ENCODE data around the gene PDE4A.

The PDE4A gene

DNA sequence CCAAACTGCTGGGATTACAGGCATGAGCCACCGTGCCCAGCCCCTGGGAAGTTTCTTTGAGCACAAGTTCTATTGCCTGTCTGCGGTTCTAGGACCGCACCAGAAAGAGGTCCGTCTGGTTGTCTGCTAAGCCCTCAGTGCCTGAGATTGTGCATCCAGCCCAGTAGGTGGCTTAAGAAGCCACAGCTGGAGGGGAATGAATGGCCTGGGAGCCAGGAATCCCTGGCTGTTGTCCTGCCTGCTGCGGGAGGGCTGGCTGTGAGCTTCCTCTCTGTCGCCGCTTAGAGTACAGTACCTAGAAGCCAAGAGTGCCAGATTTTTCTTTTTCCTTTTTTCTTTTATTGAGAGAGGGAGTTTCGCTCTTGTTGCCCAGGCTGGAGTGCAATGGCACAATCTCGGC, 35.8 kb upstream of the PDE4A start:
- Histone ChIP-seq H3K9ac (ENCODE audit: low read length) (no peak overlapping the region), H3K4me3 (ENCODE audit: low read depth, low read length) (no peak overlapping the region), H2AK5ac (ENCODE audit: low read length) (no peak overlapping the region), H2BK12ac (ENCODE audit: low read length) (no peak overlapping the region), H4K12ac (ENCODE audit: low read depth, low read length) (no peak overlapping the region), H3K4ac (ENCODE audit: low read depth, low read length) (no peak overlapping the region), H4K8ac (ENCODE audit: low read depth, low read length) (no peak overlapping the region), H3K79me2 (ENCODE audit: control insufficient read depth, insufficient read depth, low read length, poor library complexity) (peaks cover 6% of the 10 kb centered on the region), H3K4me1 (ENCODE audit: control insufficient read depth in 1 of 2, insufficient read depth in 2 of 2, low read length in 2 of 2) (peaks cover 3 to 7% of the 10 kb centered on the region in 2 experiments), H3K36me3 (ENCODE audit: control insufficient read depth in 1 of 2, insufficient read depth in 2 of 2, low read length in 2 of 2) (no peaks in the 10 kb centered on the region), H3K18ac (ENCODE audit: low read length) (no peak overlapping the region), H4K91ac (ENCODE audit: low read depth, low read length) (no peak overlapping the region), H3K9me3 (ENCODE audit: insufficient read depth, low read depth, low read length) (no peaks in the 10 kb centered on the region), H3K27me3 (ENCODE audit: insufficient read depth, low read length) (no peaks in the 10 kb centered on the region), H2BK120ac (ENCODE audit: insufficient read depth, low read length, poor library complexity) (no peak overlapping the region), H2AFZ (ENCODE audit: insufficient read depth, low read length, poor library complexity) (no peak overlapping the region), H3K27ac (ENCODE audit: low read depth, low read length) (no peak overlapping the region), H3K4me2 (ENCODE audit: low read length) (no peak overlapping the region), H3K79me1 (ENCODE audit: low read length) (peaks cover 8% of the 10 kb centered on the region), H3K23ac (ENCODE audit: low read length) (no peak overlapping the region), H3K14ac (ENCODE audit: low read length) (no peak overlapping the region), H2BK5ac (ENCODE audit: low read depth, low read length, poor library complexity) (no peak overlapping the region)
- WGBS (ENCODE audit: extremely low coverage, insufficient coverage, insufficient read length): no CpG with 5 or more reads among the region's 9 CpGs
- no peak for DNase-seq

GRCh38 chr19:10388957-10389356, 31.4 kb upstream of the PDE4A start:
- peaks cover 1% of the 10 kb centered on the region for H3K9me3 ChIP-seq (ENCODE audit: insufficient read depth, low read depth, low read length)
- no peak overlapping the region for H2AK5ac ChIP-seq (ENCODE audit: low read length)
- H4K8ac ChIP-seq (ENCODE audit: low read depth, low read length): no peak overlapping the region
- H3K36me3 ChIP-seq (ENCODE audit: control insufficient read depth in 1 of 2, insufficient read depth in 2 of 2, low read length in 2 of 2): peaks cover 27 to 36% of the 10 kb centered on the region in 2 experiments
- no peak overlapping the region for H3K4me3 ChIP-seq (ENCODE audit: low read depth, low read length)
- no peak overlapping the region for H4K12ac ChIP-seq (ENCODE audit: low read depth, low read length)
- H3K4me1 ChIP-seq (ENCODE audit: control insufficient read depth in 1 of 2, insufficient read depth in 2 of 2, low read length in 2 of 2): no peaks in the 10 kb centered on the region
- no peaks in the 10 kb centered on the region for H3K79me1 ChIP-seq (ENCODE audit: low read length)
- no peak overlapping the region for H2AFZ ChIP-seq (ENCODE audit: insufficient read depth, low read length, poor library complexity)
- DNase-seq: peak; percentile 87 to 96
- no peak overlapping the region for H3K9ac ChIP-seq (ENCODE audit: low read length)
- no peak overlapping the region for H2BK120ac ChIP-seq (ENCODE audit: insufficient read depth, low read length, poor library complexity)
- no peak overlapping the region for H2BK5ac ChIP-seq (ENCODE audit: low read depth, low read length, poor library complexity)
- H3K23ac ChIP-seq (ENCODE audit: low read length): no peak overlapping the region
- H2BK12ac ChIP-seq (ENCODE audit: low read length): no peak overlapping the region
- H4K91ac ChIP-seq (ENCODE audit: low read depth, low read length): no peak overlapping the region
- no peaks in the 10 kb centered on the region for H3K27me3 ChIP-seq (ENCODE audit: insufficient read depth, low read length)
- H3K79me2 ChIP-seq (ENCODE audit: control insufficient read depth, insufficient read depth, low read length, poor library complexity): no peaks in the 10 kb centered on the region
- no peak overlapping the region for H3K18ac ChIP-seq (ENCODE audit: low read length)
- H3K14ac ChIP-seq (ENCODE audit: low read length): no peak overlapping the region
- WGBS (ENCODE audit: extremely low coverage, insufficient coverage, insufficient read length): no CpG with 5 or more reads among the region's 3 CpGs
- H3K27ac ChIP-seq (ENCODE audit: low read depth, low read length): no peak overlapping the region
- H3K4me2 ChIP-seq (ENCODE audit: low read length): no peak overlapping the region
- no peak overlapping the region for H3K4ac ChIP-seq (ENCODE audit: low read depth, low read length)

DNA sequence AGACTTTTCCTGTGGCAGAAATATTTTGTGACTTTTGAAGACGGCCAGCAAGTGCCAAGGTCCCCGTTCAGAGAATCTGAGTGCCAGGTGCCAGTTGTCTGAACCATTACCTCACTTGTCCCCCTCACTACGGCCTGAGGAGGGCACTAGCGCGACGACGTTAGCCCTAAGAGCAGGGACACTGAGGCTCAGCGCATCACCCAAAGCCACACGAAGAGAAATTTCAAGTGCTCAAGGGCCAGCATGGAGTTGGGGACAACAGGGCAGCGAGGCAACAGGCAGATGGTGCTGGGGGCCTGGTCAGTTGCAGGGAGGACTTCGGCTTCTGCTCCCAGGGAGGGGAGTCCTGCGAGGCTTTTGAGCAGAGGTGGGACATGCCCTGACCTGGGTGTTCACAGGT, 30.5 kb upstream of the PDE4A start:
- H3K79me1 ChIP-seq (ENCODE audit: low read length): no peaks in the 10 kb centered on the region
- H3K79me2 ChIP-seq (ENCODE audit: control insufficient read depth, insufficient read depth, low read length, poor library complexity): no peaks in the 10 kb centered on the region
- no peak overlapping the region for H3K23ac ChIP-seq (ENCODE audit: low read length)
- no peak overlapping the region for H3K4ac ChIP-seq (ENCODE audit: low read depth, low read length)
- H3K4me3 ChIP-seq (ENCODE audit: low read depth, low read length): no peak overlapping the region
- H3K9ac ChIP-seq (ENCODE audit: low read length): no peak overlapping the region
- H3K4me2 ChIP-seq (ENCODE audit: low read length): no peak overlapping the region
- H3K18ac ChIP-seq (ENCODE audit: low read length): no peak overlapping the region
- H3K14ac ChIP-seq (ENCODE audit: low read length): no peak overlapping the region
- no peak overlapping the region for H4K8ac ChIP-seq (ENCODE audit: low read depth, low read length)
- no peak overlapping the region for H4K12ac ChIP-seq (ENCODE audit: low read depth, low read length)
- DNase-seq: no peak
- H3K36me3 ChIP-seq (ENCODE audit: control insufficient read depth in 1 of 2, insufficient read depth in 2 of 2, low read length in 2 of 2): peaks cover 34 to 44% of the 10 kb centered on the region in 2 experiments
- H2BK5ac ChIP-seq (ENCODE audit: low read depth, low read length, poor library complexity): no peak overlapping the region
- H2BK12ac ChIP-seq (ENCODE audit: low read length): no peak overlapping the region
- no peaks in the 10 kb centered on the region for H3K27me3 ChIP-seq (ENCODE audit: insufficient read depth, low read length)
- no peak overlapping the region for H2BK120ac ChIP-seq (ENCODE audit: insufficient read depth, low read length, poor library complexity)
- no peak overlapping the region for H3K27ac ChIP-seq (ENCODE audit: low read depth, low read length)
- no peak overlapping the region for H2AFZ ChIP-seq (ENCODE audit: insufficient read depth, low read length, poor library complexity)
- WGBS (ENCODE audit: extremely low coverage, insufficient coverage, insufficient read length): no CpG with 5 or more reads among the region's 12 CpGs
- H2AK5ac ChIP-seq (ENCODE audit: low read length): no peak overlapping the region
- no peaks in the 10 kb centered on the region for H3K4me1 ChIP-seq (ENCODE audit: control insufficient read depth in 1 of 2, insufficient read depth in 2 of 2, low read length in 2 of 2)
- no peak overlapping the region for H4K91ac ChIP-seq (ENCODE audit: low read depth, low read length)
- peaks cover 1% of the 10 kb centered on the region for H3K9me3 ChIP-seq (ENCODE audit: insufficient read depth, low read depth, low read length)

- H3K4me1 ChIP-seq (ENCODE audit: control insufficient read depth in 1 of 2, insufficient read depth in 2 of 2, low read length in 2 of 2): no peaks in the 10 kb centered on the region
- DNase-seq: peak; percentile 77 to 87
Observed at GRCh38 chr19:10390652-10391286, 29.6 kb upstream of the PDE4A start.

More at GRCh38 chr19:10390652-10391286, 29.6 kb upstream of the PDE4A start:
- H4K12ac ChIP-seq (ENCODE audit: low read depth, low read length): no peak overlapping the region
- no peak overlapping the region for H2BK5ac ChIP-seq (ENCODE audit: low read depth, low read length, poor library complexity)
- no peak overlapping the region for H3K4me3 ChIP-seq (ENCODE audit: low read depth, low read length)
- no peak overlapping the region for H3K4me2 ChIP-seq (ENCODE audit: low read length)
- H2BK12ac ChIP-seq (ENCODE audit: low read length): no peak overlapping the region
- no peak overlapping the region for H4K91ac ChIP-seq (ENCODE audit: low read depth, low read length)
- no peaks in the 10 kb centered on the region for H3K79me2 ChIP-seq (ENCODE audit: control insufficient read depth, insufficient read depth, low read length, poor library complexity)
- H2AK5ac ChIP-seq (ENCODE audit: low read length): no peak overlapping the region
- H2BK120ac ChIP-seq (ENCODE audit: insufficient read depth, low read length, poor library complexity): no peak overlapping the region
- H3K4ac ChIP-seq (ENCODE audit: low read depth, low read length): no peak overlapping the region
- no peaks in the 10 kb centered on the region for H3K79me1 ChIP-seq (ENCODE audit: low read length)
- peaks cover 42 to 53% of the 10 kb centered on the region in 2 experiments for H3K36me3 ChIP-seq (ENCODE audit: control insufficient read depth in 1 of 2, insufficient read depth in 2 of 2, low read length in 2 of 2)
- H3K9me3 ChIP-seq (ENCODE audit: insufficient read depth, low read depth, low read length): peaks cover 3% of the 10 kb centered on the region
- no peak overlapping the region for H2AFZ ChIP-seq (ENCODE audit: insufficient read depth, low read length, poor library complexity)
- H3K27me3 ChIP-seq (ENCODE audit: insufficient read depth, low read length): no peaks in the 10 kb centered on the region
- H3K9ac ChIP-seq (ENCODE audit: low read length): no peak overlapping the region
- H3K14ac ChIP-seq (ENCODE audit: low read length): no peak overlapping the region
- H3K27ac ChIP-seq (ENCODE audit: low read depth, low read length): no peak overlapping the region
- H4K8ac ChIP-seq (ENCODE audit: low read depth, low read length): no peak overlapping the region
- no CpG with 5 or more reads among the region's 9 CpGs for WGBS (ENCODE audit: extremely low coverage, insufficient coverage, insufficient read length)
- H3K23ac ChIP-seq (ENCODE audit: low read length): no peak overlapping the region
- no peak overlapping the region for H3K18ac ChIP-seq (ENCODE audit: low read length)
